ENCODE measurements around the gene ACTR3.
"Not testable (repeated sequence)": the region's sequence is repeated elsewhere in the genome, so short reads cannot be mapped to it uniquely, and the experiment has no call there.

Gene ACTR3

DNA sequence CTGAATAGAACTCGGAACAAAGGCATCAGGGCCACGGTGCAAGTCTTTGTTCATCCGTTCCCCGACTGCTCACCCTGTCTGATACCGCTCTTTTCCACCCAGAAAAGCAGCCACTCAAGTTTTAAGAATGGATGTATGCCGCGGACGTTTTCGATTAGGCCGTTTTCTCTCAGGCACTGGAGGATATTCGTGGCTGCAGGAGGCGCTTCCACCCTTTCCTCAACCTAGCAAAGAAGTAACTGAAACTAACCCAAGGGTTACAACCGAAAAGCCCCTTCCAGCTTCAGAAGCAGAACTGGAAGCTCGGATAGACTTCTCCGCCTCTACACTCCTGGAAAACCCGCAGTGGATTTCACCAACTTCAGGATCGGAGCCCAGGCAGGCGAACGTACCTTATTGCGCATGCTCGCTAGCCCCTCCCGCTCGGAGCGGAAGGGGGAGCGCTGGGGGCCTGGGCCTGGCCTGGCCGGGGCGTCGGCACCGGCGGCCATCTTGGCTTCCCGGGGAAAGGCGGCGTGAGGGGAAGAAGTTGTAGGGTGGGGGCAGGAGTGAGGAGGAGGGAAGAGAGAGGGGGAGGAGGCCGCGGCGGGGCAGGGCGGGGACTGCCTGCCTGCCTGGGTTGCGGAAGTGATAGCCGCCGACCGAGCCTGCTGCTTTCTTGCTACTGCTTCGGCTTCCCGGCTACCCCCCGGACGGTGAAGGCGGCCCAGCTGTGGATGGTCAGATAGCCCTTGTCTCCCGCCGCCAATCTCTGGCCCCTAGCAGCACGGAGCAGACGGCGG lies at the start of gene ACTR3:
TSS of gene ACTR3 (plus strand) at position 619 of the 782 bp plus-strand sequence. CDS start 191 bp downstream, outside the sequence.
- peak; percentile 96 for DNase-seq

DNA sequence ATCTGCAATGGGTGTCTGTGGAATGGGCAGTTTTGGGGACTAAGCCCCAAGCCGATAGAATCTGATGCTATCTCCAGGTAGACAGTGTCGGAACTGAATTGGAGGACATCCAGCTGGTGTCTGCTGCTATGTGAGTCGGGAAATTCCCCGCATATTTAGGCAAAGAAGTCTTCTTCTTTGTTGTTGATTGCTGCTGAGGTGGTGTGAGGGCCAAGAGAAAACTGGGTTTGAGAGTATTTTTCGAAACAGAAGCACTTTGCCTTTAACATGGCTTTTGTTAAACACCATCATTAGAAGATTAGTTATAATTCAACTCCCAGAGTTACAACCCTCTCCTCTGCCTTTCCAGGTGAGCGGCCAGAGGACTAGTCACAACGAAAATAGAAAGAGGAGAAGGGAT lies 49.4 kb upstream of the ACTR3 start:
- DNase-seq, result no peak

DNA sequence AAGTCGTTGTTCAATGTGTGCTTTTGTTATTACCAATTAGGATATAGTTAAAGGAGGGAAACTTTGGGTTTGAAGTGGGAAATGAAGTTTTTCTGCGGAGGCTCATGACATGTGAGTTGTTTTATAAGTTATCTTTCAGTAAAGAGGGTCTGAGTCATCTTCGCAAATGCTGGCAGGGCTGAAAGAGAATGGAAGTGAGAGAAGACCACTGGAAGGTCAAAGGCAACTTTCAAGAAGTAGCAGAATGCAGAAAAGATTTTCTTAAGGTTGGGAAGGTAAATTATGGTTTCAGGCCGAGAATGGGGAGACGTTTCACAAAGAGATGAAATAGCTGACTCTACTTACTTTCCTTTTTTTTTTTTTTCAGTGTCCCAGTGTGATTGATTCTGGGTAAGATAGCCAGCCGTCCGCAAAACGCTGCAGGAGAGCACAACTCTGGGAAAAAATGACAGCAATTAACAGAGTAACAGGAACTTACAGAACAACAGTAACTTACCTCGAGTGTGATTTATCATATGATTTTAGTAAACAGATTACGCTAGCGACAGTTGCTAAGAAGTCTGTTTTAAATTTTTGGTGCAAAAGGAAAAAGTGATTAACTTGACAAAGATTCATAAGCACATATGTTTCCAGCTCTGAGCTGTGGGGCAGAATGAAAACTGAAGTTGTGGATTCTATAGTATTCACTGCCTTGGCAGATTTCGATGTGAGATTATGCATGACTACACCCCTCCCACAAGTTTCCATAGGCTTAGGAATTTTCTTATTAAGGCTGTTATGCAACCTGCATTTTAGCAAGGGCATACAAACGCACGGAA lies 46.8 kb upstream of the ACTR3 start:
- no peak for DNase-seq

DNA sequence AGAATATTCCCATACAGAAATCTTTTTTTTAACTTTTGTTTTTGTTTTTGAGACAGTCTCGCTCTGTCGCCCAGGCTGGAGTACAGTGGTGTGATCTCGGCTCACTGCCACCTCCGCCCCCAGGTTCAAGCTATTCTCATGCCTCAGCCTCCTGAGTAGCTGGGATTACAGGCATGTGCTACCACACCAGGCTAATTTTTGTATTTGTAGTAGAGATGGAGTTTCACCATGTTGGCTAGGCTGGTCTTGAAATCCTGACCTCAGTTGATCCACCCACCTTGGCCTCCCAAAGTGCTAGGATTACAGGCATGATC lies 46.2 kb upstream of the ACTR3 start:
- not testable (repeated sequence) for DNase-seq

DNA sequence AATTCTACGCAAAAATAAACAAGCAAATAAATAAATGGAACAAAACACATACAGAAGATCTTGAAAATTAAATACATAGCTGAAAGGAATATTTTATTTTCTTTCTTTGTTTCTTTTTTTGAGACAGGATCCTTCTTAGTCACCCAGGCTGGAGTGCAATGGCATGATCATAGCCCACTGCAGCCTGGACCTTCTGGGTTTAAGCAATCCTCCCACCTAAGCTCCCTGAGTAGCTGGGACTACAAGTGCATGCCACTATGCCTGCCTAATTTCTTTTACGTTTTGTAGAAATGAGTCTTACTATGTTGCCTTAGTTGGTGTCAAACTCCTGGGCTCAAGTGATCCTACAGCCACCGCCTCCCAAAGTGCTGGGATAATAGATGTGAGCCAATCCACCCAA lies 44.6 kb upstream of the ACTR3 start:
- no peak for DNase-seq

DNA sequence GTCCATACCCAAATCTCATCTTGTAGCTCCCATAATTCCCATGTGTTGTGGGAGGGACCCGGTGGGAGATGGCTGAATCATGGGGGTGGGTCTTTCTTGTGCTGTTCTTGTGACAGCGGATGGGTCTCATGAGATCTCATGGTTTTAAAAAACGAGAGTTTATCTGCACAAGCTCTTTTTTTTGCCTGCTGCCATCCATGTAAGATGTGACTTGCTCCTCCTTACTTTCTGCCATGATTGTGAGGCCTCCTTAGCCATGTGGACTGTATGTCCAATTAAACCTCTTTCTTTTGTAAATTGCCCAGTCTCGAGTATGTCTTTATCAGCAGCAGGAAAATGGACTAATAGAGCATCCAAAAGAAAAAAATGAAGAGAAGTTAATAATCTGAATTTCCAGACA lies 44.1 kb upstream of the ACTR3 start:
- not testable (repeated sequence) for DNase-seq

DNA sequence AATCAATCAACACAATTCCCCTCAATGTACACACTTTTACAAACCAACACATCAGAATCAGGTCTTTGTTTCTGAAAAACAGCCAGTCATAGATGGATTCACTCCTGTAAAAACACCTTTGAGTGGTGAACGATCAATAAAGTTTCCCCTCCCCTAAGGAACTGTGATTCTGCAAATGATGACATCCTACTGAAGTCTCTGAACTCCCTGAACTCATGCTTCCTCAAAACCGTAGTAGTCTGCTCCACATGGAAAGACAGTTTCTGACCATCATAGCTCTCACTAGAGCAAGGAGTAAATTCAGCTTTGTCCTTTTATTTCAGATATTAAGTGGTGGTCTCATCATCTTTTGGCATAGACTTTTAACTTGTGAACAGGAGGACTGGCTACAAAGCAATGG lies 43.5 kb upstream of the ACTR3 start:
- DNase-seq, result no peak

DNA sequence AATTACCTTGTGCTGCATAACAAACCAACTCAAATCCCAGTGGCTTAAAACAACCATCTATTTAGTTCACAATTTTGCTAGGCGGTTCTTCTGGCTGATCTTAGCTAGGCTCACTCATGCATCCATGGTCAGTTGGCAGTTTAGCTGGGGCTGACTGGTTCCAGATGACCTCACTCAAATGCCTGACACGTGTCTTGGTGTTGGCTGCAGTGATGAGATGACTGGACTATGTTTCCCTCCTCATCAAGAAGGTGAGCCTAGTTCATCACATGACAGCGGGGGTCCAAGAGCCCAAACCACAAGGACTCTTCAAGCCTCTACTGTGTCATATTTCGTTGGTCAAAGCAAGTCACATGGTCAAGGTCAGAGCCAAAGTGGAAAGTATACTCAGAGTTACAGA lies 42.7 kb upstream of the ACTR3 start:
- DNase-seq, result no peak

DNA sequence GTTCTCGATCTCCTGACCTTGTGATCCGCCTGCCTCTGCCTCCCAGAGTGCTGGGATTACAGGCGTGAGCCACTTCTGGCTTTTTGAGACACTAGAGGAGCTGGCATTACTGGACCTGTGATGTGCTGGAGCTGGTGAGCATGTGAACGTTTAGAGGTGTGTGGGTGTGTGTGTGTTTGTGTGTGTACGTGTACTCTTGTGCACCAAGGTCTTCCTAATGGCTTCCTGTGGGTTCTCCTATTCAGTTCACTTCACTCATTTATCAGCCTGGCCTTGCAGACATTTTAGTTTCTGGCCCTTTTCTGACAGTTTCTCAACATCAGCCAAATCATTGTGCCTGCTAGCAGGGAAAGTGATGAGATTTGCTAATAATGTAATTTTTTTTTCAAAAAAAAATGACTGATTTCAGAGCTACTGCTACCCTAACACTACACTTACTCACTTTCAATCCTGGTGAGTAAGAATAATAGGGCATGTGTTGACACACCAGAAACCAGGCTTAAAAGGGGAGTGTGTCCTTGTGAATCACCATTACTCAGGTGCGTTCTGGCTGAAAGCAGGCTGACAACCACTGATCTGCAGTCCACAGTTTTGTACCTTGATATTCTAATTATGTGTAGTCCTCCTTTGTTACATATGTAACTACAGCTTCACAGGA lies 41.0 kb upstream of the ACTR3 start:
- no peak for DNase-seq

DNA sequence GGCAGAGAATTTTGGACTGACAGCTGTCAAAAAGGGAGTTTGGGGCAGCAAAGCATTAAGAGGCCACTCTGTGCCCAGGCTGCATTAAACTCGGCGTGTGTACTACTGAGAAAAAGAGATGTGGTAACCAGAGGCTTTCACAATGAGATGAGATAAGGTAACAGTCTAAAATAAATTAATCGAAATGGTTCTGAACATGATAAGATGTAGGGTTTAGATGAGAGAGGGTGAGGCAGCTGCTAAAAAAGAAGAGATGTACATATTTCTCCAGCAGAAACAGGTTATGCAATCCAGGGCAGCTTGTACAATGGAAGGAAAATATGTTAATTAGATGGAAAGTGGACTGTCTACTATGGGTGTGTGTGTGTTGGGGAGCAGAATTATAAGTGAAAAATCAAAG lies 39.2 kb upstream of the ACTR3 start:
- no peak for DNase-seq

DNA sequence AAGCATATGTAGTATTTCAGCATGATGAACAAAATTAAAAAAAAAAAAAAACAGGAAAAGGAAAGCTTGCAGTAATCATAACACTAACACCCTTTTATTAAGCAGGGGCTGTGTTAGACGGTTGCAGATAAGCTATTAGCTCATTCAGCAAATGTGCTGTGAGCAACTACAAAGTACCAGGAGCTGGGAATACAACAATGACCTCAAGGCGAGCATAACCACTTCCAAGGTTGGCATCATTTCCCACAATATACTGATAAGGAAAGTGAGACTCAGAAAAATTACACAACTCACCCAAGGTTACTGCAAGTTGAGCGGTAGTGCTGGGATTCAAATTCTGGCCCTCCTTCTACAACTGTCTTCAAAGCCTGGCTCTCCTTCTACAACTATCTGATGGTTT lies 38.2 kb upstream of the ACTR3 start:
- DNase-seq, result no peak

DNA sequence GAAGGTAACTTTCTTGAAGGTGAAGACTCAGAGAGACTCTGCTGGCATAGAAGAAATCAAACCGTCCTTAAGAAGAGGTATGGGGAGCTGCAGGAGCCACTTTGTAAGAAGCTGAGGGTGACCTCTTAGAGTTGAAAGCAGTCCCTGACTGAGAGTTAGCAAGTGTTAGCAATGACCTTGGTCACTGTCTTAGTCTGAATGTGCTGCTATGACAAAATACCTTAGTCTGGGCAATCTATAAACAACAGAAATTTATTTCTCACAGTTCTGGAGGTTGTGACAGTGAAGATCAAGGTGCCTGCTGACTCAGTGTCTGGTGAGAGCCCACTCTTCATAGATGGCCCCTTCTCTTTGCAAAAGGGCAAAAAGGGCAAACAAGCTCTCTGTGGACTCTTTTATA lies 35.7 kb upstream of the ACTR3 start:
- no peak for DNase-seq

DNA sequence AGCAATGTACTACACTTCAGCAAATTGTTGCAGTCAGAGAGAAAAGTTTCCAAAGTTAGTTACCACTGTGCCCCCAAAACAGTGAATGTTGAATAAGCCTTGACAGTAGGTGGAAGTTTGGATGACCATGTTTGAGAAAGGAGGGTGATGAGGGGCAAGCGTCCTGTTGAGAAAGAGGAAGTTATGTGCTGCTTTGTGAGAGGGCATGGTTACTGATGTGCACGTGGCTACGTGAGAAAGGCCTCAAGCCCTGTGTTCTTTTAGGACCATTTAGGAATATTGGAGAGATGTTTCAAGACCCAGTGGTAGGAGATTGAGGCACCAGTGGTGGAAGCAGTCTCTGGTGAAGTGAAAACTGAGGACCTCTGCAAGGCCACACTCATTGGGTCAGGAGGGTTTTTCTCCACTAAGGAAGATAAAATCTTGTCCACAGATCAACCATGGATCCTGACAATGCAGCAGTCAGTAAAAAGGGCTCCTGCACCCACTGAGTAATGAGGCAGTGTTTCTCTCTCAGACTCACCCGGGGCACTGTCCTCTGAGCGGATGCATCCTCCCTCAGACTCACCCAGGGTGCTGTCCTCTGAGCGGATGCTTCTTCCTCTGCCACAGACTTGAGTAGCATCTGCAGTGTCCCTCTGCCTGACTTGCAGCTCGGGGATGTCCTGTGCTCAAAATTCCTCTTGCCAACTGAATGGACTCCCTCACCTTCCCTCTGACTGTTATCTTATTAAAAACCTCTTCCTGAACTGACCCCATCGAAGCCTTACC lies 34.7 kb upstream of the ACTR3 start:
- no peak for DNase-seq

DNA sequence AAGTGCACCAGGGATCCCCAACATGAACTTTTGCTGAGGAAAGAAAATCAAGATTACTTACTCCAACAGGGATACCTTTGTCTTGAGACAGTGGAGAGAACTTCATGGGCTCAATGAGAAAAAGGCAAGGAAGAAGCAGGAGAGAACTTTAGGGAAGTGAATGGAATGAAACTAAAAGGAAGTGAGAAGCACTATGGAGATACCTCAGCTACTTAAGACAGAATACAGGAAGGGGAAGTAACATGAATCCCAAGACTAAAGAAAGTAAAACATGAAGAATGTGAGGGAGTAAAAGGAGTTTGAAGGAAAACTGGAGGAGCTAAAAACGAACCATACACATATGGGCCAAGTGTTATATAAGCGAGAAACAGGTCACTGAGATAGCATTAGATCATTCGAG lies 32.4 kb upstream of the ACTR3 start:
- DNase-seq, result no peak

DNA sequence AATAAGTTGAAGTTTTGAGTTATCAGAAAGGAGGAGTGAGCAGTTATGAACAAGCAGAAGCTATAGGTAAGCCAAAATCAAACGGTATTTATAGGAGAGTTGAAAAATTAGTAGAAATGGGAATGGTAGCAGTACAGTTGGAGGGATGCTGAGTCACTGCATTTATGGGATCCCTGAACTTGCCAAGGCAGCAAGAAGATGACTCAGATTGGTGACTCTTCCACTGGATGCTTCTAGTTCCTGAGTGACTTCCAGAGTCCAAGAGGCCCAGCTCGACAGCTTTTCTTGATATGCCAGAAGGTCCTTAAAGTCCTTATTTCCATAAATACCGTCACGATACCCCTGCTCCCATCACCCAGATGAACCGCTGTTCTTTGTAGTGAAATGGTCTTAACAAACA lies 31.1 kb upstream of the ACTR3 start:
- no peak for DNase-seq

DNA sequence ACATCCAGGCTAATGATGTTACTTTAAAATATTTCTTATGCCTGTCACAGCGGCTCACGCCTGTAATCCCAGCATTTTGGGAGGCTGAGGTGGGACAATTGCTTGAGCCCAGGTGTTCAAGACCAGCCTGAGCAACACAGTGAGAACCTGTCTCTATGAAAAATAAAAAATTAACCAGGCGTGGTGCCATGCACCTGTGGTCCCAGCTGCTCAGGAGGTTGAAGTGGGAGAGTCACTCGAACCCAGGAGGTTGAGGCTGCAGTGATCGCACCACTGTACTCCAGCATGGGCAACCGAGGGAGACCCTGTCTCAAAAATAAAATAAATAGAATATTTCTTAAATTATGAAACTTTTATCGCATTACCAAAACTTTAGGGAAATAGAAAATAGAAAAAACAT lies 28.1 kb upstream of the ACTR3 start:
- DNase-seq, result no peak

DNA sequence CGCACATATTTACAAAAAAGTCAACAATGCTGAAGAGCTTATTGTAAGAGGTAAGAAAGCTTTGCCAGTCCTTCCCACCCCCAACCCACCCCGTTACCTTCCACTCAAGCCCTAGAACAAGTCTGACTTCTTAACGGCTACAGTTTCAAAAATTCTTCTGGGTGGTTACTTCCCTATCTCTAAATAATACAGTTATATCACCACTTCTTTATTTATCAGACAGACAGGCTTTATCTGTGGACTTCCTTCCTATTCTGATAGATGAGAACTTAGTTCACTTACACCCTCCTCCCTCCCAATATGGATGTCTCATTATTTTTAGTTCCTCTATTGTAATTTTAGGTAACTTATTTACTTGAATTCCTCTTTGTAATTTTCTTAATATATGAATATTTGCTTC lies 26.7 kb upstream of the ACTR3 start:
- DNase-seq, result no peak

DNA sequence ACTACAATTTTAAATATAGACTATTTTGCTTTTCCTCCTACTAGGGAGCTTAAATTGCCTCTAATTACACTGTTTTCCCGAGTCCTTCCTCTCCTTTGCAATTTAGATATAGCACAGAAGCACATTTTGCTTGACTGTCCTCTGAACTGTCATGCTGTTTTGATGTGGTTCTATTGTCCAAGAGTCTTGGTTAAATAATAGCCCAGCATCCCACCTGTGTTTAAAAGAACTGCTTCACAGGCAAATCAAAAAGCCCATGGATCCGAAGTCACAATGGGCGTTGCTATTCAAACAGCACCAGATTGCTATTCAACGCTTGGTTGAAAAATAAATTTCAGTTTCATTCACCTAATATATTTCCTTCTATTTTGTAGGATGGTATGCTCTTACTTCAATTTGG lies 22.3 kb upstream of the ACTR3 start:
- DNase-seq, result no peak

DNA sequence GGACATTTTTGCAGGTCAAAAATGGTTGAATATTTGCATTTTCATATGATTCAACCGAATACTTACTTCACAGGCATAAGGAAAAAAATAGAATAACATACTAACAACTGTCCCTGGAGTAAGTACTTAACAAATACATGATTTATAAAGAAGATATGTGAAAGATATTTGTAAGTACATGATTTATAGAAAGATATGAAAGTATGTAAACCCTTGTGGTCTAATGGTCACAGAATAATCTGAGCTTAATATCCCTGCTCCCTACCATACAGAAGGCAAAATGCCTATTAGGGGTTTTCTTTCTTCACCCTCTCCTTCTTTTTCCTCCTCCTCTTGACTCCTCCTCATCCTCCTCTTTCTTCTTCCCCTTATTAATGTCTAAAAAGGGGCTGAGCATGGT lies 20.6 kb upstream of the ACTR3 start:
- DNase-seq, result no peak

DNA sequence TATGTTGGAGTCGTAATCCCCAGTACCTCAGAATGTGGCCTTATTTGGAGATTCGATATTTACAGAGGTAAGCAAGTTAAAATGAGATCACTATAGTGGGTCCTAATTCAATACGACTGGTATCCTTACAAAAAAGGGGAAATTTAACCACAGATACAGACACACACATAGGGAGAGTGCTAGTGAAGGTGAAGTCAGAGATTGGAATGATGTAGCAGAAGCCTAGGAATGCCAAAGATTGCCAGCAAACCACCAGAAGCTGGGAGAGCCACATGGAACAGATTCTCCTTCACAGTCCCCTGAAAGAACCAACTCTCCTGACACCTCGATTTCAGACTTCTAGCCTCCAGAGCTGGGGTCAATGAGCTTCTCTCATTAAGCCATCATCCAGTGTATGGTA lies 17.7 kb upstream of the ACTR3 start:
- no peak for DNase-seq

DNA sequence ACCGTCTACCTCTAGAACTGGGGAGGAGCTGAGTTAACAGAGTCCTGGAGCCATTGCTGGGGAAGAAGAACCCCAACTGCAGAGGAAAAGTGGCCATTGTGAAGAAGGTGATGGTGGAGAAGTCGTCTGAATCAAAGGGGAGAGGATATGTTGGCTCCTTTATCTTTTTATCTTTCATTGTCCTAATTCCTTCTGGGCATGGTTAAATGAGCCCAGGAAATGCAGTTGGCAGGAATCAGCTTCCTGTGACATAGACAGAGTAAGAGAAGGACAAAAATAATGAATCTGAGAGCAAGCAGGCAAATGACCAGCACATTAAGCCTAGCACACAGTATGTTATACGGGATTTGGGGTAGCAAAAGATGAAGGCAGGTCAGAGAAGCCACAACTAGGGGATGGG lies 16.0 kb upstream of the ACTR3 start:
- no peak for DNase-seq

DNA sequence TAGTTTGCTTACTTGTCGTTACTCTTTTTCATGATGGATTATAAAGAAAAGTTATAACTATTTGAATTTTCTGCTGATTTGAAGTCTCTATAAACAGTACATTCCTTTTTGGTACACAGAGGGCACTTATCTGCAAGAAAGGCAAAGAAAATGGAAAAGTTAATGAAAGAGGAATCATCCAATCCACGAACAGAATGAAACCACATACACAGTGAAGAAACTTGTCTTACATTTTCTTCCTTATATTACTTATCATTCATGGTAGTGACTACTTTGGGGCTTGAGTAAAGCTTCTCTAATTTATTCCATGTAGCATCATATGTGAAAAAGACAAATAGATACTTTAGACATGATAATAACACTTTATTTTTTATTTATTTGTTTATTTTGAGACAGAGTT lies 14.8 kb upstream of the ACTR3 start:
- no peak for DNase-seq

Data from SHP77 (cell line).